Measurements from ENCODE around the gene DNAH12. TPM values are rescaled to one million over a fixed set of nuclear protein-coding genes. Genes with fewer than 3 reads are reported as not detected.
"Not testable (repeated sequence)": the region's sequence is repeated elsewhere in the genome, so short reads cannot be mapped to it uniquely, and the experiment has no call there.

DNAH12 gene
- total and polyA plus RNA-seq, 8 donors, result 0.61 to 10.4 (median 5.4) TPM

DNA sequence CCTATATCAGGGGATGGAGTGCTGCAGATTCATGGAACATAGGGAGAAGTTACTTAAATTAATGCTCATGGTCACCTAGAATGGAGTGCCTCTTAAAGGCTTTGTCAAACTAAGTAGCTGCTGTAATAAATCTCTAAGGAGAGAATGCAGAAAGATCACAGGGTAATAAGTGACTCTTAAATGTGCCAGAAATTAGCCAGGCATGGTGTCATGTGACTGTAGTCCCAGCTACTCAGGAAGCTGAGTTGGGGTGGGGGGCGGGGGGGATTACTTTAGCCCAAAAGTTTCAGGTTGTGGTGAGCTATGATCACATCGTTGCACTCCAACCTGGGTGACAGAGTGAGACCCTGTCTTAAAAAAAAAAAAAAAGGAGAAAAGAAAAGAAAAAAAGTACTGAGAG is 160.7 kb downstream of the DNAH12 start:
- Histone ChIP-seq H3K9me3 (no peaks in the 10 kb centered on the region), H3K36me3 (no peaks in the 10 kb centered on the region), H3K27ac (no peak overlapping the region), H3K4me1 (no peaks in the 10 kb centered on the region), H3K27me3 (no peaks in the 10 kb centered on the region), H3K4me3 (no peak overlapping the region)
- no peak for ATAC-seq
- DNase-seq, result no peak
- TF ChIP-seq, protein P1, sequence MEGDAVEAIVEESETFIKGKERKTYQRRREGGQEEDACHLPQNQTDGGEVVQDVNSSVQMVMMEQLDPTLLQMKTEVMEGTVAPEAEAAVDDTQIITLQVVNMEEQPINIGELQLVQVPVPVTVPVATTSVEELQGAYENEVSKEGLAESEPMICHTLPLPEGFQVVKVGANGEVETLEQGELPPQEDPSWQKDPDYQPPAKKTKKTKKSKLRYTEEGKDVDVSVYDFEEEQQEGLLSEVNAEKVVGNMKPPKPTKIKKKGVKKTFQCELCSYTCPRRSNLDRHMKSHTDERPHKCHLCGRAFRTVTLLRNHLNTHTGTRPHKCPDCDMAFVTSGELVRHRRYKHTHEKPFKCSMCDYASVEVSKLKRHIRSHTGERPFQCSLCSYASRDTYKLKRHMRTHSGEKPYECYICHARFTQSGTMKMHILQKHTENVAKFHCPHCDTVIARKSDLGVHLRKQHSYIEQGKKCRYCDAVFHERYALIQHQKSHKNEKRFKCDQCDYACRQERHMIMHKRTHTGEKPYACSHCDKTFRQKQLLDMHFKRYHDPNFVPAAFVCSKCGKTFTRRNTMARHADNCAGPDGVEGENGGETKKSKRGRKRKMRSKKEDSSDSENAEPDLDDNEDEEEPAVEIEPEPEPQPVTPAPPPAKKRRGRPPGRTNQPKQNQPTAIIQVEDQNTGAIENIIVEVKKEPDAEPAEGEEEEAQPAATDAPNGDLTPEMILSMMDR (IDR thresholded peaks at IDR 0.05), result no peak
- intact Hi-C loops (cut with DNase I), result no loop called here

GRCh38 chr3:57382933-57383332 is 161.2 kb downstream of the DNAH12 start:
- ATAC-seq (no peak), DNase-seq (no peak)
- Histone ChIP-seq H3K36me3 (no peaks in the 10 kb centered on the region), H3K9me3 (no peaks in the 10 kb centered on the region), H3K27ac (no peak overlapping the region), H3K27me3 (no peaks in the 10 kb centered on the region), H3K4me3 (no peak overlapping the region), H3K4me1 (no peaks in the 10 kb centered on the region)
- intact Hi-C loops (cut with DNase I), result no loop called here
- TF ChIP-seq, protein P1 (IDR thresholded peaks at IDR 0.05), result no peak

DNA sequence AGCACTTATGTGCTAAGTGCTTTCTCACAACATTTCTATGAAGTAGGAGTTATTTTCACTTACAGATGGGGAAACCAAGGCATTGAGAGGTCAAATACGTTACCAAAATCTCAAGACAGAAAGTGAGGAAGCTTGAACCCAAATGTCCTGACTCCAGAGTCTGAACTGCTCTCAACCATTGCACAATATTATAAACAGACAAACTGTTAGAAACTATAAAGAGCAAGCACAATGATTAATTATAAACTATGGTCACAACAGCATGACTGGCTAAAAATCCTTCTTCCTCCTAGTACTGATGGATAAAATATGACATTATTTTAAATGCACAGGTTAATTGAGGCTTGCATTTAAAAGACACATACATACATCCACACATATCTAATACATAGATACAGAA is 173.8 kb downstream of the DNAH12 start:
- no peak for ATAC-seq
- Histone ChIP-seq H3K4me3 (no peak overlapping the region), H3K27ac (no peak overlapping the region), H3K27me3 (no peaks in the 10 kb centered on the region), H3K9me3 (peaks cover 0 to 17% of the 10 kb centered on the region in 2 donors), H3K4me1 (no peaks in the 10 kb centered on the region), H3K36me3 (no peaks in the 10 kb centered on the region)
- TF ChIP-seq, protein P1 (IDR thresholded peaks at IDR 0.05), result no peak
- DNase-seq, result no peak
- intact Hi-C loops (cut with DNase I), result no loop called here

DNA sequence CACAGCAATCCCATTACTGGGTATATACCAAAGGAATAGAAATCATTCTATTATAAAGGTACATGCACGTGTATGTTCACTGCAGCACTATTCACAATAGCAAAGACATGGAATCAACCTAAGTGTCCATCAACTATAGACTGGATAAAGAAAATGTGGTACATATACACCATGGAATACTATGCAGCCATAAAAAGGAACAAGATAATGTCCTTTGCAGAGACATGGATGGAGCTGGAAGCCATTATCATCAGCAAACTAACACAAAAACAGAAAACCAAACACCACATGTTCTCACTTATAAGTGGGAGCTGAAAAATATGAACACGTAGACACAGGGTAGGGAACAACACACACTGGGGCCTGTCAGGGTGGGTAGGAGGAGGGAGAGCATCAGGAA is 179.1 kb downstream of the DNAH12 start:
- intact Hi-C loops (cut with DNase I); H3K27me3 ChIP-seq; H3K27ac ChIP-seq; ATAC-seq; DNase-seq; H3K36me3 ChIP-seq; H3K4me1 ChIP-seq; H3K4me3 ChIP-seq; H3K9me3 ChIP-seq: not testable (repeated sequence)

GRCh38 chr3:57356275-57356674 is 187.9 kb downstream of the DNAH12 start:
- DNase-seq; H3K27me3 ChIP-seq; H3K27ac ChIP-seq; H3K9me3 ChIP-seq; H3K4me1 ChIP-seq; intact Hi-C loops (cut with DNase I); ATAC-seq; H3K4me3 ChIP-seq; H3K36me3 ChIP-seq: not testable (repeated sequence)

DNA sequence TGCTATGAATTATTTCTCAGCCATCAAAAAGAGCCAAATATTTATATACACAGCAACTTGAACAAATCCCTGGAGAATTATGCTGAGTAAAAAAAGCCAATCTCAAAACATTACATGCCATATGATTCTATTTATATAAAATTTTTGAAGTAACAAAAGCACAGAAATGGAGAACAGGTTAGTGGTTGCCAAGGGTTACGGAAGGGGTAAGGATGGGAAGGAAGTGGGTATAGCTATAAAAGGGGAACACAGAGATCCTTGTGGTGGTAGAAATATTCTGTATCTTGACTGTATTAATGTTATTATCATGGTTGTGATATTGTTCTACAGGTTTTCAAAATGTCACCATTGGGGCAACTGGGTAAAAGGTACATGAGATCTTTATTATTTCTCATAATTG is 189.4 kb downstream of the DNAH12 start:
- Histone ChIP-seq H3K9me3 (no peaks in the 10 kb centered on the region), H3K4me3 (no peak overlapping the region), H3K36me3 (no peaks in the 10 kb centered on the region), H3K27ac (no peak overlapping the region), H3K27me3 (no peaks in the 10 kb centered on the region), H3K4me1 (no peaks in the 10 kb centered on the region)
- TF ChIP-seq, protein P1 (IDR thresholded peaks at IDR 0.05), result no peak
- intact Hi-C loops (cut with DNase I), result no loop called here
- no peak for ATAC-seq
- DNase-seq, result no peak

Data from left lung (tissue), 10 donors.